T-helper 22 cell (primary cell): ENCODE measurements around the gene PNMA8B.

Source experiments
- DNase-seq: peaks from one replicate; pipeline ENCODE4 v3.0.0-alpha.2; 2020; ENCODE audit warnings: low read depth

Gene PNMA8B

GRCh38 chr19:46487178-46487801 is 8.4 kb downstream of the PNMA8B start:
- no peak for DNase-seq

GRCh38 chr19:46486358-46486757 is 9.3 kb downstream of the PNMA8B start:
- no peak for DNase-seq

- DNase-seq = no peak
Observed at GRCh38 chr19:46484656-46485055, 11.0 kb downstream of the PNMA8B start.

- no peak for DNase-seq
Observed at GRCh38 chr19:46482631-46483030, 13.0 kb downstream of the PNMA8B start.

GRCh38 chr19:46481947-46482346 is 13.7 kb downstream of the PNMA8B start:
- DNase-seq = no peak

GRCh38 chr19:46481223-46481848 is 14.3 kb downstream of the PNMA8B start:
- DNase-seq = no peak

GRCh38 chr19:46480415-46480814 is 15.3 kb downstream of the PNMA8B start:
- DNase-seq = no peak

GRCh38 chr19:46478356-46478986 is 17.2 kb downstream of the PNMA8B start:
- no peak for DNase-seq

GRCh38 chr19:46475986-46476385 is 19.7 kb downstream of the PNMA8B start:
- DNase-seq = no peak

GRCh38 chr19:46474211-46474610 is 21.5 kb downstream of the PNMA8B start:
- DNase-seq = no peak

GRCh38 chr19:46472592-46472991 is 23.1 kb downstream of the PNMA8B start:
- DNase-seq = no peak

- no peak for DNase-seq
Observed at GRCh38 chr19:46471811-46472543, 23.7 kb downstream of the PNMA8B start.

GRCh38 chr19:46471116-46471733 is 24.4 kb downstream of the PNMA8B start, which contains the start of gene PNMA8A:
Gene PNMA8A (minus strand): TSS chr19:46471563. CDS start chr19:46471035, 528 bp downstream.
- no peak for DNase-seq

- DNase-seq = no peak
Observed at GRCh38 chr19:46470376-46470775, 25.3 kb downstream of the PNMA8B start.

GRCh38 chr19:46469541-46470185 is 26.0 kb downstream of the PNMA8B start:
- no peak for DNase-seq

GRCh38 chr19:46466536-46467196 is 29.0 kb downstream of the PNMA8B start:
- no peak for DNase-seq

GRCh38 chr19:46463516-46463915 is 32.2 kb downstream of the PNMA8B start:
- DNase-seq = no peak

GRCh38 chr19:46461537-46461936 is 34.1 kb downstream of the PNMA8B start:
- DNase-seq = no peak

- DNase-seq = no peak
Observed at GRCh38 chr19:46460981-46461380, 34.7 kb downstream of the PNMA8B start.

GRCh38 chr19:46460055-46460454 is 35.6 kb downstream of the PNMA8B start:
- no peak for DNase-seq

GRCh38 chr19:46456930-46457329 is 38.7 kb downstream of the PNMA8B start:
- DNase-seq = no peak
